Stimulated activated CD8-positive, alpha-beta memory T cell treated with anti-CD3 and anti-CD28 coated beads, Interleukin-12 subunit alpha, Interleukin-12 subunit beta, amount 100 ng/mL, for 24 hours (primary cell): ENCODE measurements around the gene AATK.

Experiments
- DNase-seq: peaks from one replicate; pipeline ENCODE4 v3.0.0-alpha.2; 2020; ENCODE audit errors: extremely low read depth

AATK gene

GRCh38 chr17:81182596-81182995 is 16.6 kb upstream of the AATK start:
- DNase-seq: no peak

GRCh38 chr17:81181811-81182185 is 15.8 kb upstream of the AATK start:
- no peak for DNase-seq

GRCh38 chr17:81180836-81181810 is 15.1 kb upstream of the AATK start:
- DNase-seq: no peak

- DNase-seq: no peak
These were observed 13.8 kb upstream of the AATK start for GRCh38 chr17:81179861-81180260.

- DNase-seq: no peak
These were observed 13.2 kb upstream of the AATK start for GRCh38 chr17:81179220-81179619.

- no peak for DNase-seq
These were observed 12.4 kb upstream of the AATK start for GRCh38 chr17:81178136-81179091.

GRCh38 chr17:81176666-81177065 is 10.6 kb upstream of the AATK start:
- DNase-seq: no peak

GRCh38 chr17:81173762-81174155 is 7.7 kb upstream of the AATK start:
- no peak for DNase-seq

GRCh38 chr17:81173052-81173761 is 7.2 kb upstream of the AATK start:
- no peak for DNase-seq

- no peak for DNase-seq
These were observed 5.9 kb upstream of the AATK start for GRCh38 chr17:81171941-81172340.

GRCh38 chr17:81170727-81171494 is 4.9 kb upstream of the AATK start:
- DNase-seq: no peak

- no peak for DNase-seq
These were observed 3.9 kb upstream of the AATK start for GRCh38 chr17:81169870-81170309.

- no peak for DNase-seq
These were observed 1.6 kb upstream of the AATK start for GRCh38 chr17:81167638-81168037.

- no peak for DNase-seq
These were observed 1.1 kb upstream of the AATK start for GRCh38 chr17:81167194-81167524.

GRCh38 chr17:81165246-81166032 is 582 bp downstream of the AATK start, which contains the start of gene PVALEF:
Gene PVALEF (plus strand): TSS chr17:81165507. CDS start chr17:81181227, 15,720 bp downstream.
- DNase-seq: no peak

- DNase-seq: no peak
These were observed 1.4 kb downstream of the AATK start for GRCh38 chr17:81164371-81165245.

GRCh38 chr17:81163703-81164370 is 2.2 kb downstream of the AATK start:
- DNase-seq: no peak

- no peak for DNase-seq
These were observed 2.8 kb downstream of the AATK start for GRCh38 chr17:81163051-81163695.
